HG03457 (cell line): ENCODE data around the gene SIGMAR1.
A peak's percentile ranks its signal among the peaks of the same experiment; 100 is the strongest.
"Not testable (repeated sequence)": the region's sequence is repeated elsewhere in the genome, so short reads cannot be mapped to it uniquely, and the experiment has no call there.

Experiments
- ATAC-seq: cut with Tn5 transposase; IDR thresholded peaks from one replicate; pipeline ENCODE4 v1.9.1; 2021; ENCODE audit warnings: moderate number of reproducible peaks; ENCODE audit not compliant: unreplicated experiment

Gene SIGMAR1

GRCh38 chr9:34655394-34655793 lies 17.8 kb upstream of the SIGMAR1 start:
- no peak for ATAC-seq

GRCh38 chr9:34654323-34655051 lies 16.9 kb upstream of the SIGMAR1 start:
- ATAC-seq: no peak

- ATAC-seq: no peak
These were observed 15.8 kb upstream of the SIGMAR1 start for GRCh38 chr9:34653151-34654072.

GRCh38 chr9:34652602-34653000 lies 15.0 kb upstream of the SIGMAR1 start:
- ATAC-seq: no peak

GRCh38 chr9:34651876-34652601 lies 14.5 kb upstream of the SIGMAR1 start, which contains the start of gene IL11RA:
TSS of gene IL11RA (plus strand) at chr9:34652185. CDS start at chr9:34655218, 3,033 bp downstream.
- ATAC-seq: no peak

- no peak for ATAC-seq
These were observed 13.7 kb upstream of the SIGMAR1 start for GRCh38 chr9:34651321-34651720.

GRCh38 chr9:34650816-34651215 lies 13.2 kb upstream of the SIGMAR1 start:
- ATAC-seq: no peak

- no peak for ATAC-seq
These were observed 11.1 kb upstream of the SIGMAR1 start for GRCh38 chr9:34648673-34649072.

GRCh38 chr9:34647651-34648050 lies 10.1 kb upstream of the SIGMAR1 start:
- ATAC-seq: no peak

- ATAC-seq: no peak
These were observed 9.5 kb upstream of the SIGMAR1 start for GRCh38 chr9:34647084-34647403.

GRCh38 chr9:34646211-34647083 lies 8.9 kb upstream of the SIGMAR1 start, which contains the start of gene GALT:
TSS of gene GALT (plus strand) at chr9:34646675. CDS start at chr9:34646705, 30 bp downstream.
- ATAC-seq: peak; percentile 64

GRCh38 chr9:34644766-34645314 lies 7.3 kb upstream of the SIGMAR1 start:
- ATAC-seq: no peak

GRCh38 chr9:34642679-34643078 lies 5.1 kb upstream of the SIGMAR1 start:
- no peak for ATAC-seq

- not testable (repeated sequence) for ATAC-seq
These were observed 1.7 kb upstream of the SIGMAR1 start for GRCh38 chr9:34639322-34639721.

- no peak for ATAC-seq
These were observed 505 bp upstream of the SIGMAR1 start for GRCh38 chr9:34638138-34638445.

- no peak for ATAC-seq
These were observed 714 bp downstream of the SIGMAR1 start for GRCh38 chr9:34636791-34637355.

GRCh38 chr9:34635556-34635955 lies 2.0 kb downstream of the SIGMAR1 start:
- no peak for ATAC-seq

- no peak for ATAC-seq
These were observed 2.9 kb downstream of the SIGMAR1 start for GRCh38 chr9:34634551-34635248.

- no peak for ATAC-seq
These were observed 3.6 kb downstream of the SIGMAR1 start for GRCh38 chr9:34633851-34634550.
